ENCODE measurements around the gene LILRB1.
"Not testable (repeated sequence)": the region's sequence is repeated elsewhere in the genome, so short reads cannot be mapped to it uniquely, and the experiment has no call there.

LILRB1 gene

GRCh38 chr19:54630262-54630661, at the start of gene LILRB1:
TSS of gene LILRB1 (plus strand) at chr19:54630484. CDS start at chr19:54631074, 590 bp downstream.
- peaks cover 73% of the 10 kb centered on the region for H3K9me3 ChIP-seq (ENCODE audit: control insufficient read depth, insufficient read depth, low read length)
- not testable (repeated sequence) for H3K27ac ChIP-seq (ENCODE audit: low read depth, low read length); H3K9ac ChIP-seq (ENCODE audit: low read depth, low read length); H3K4me1 ChIP-seq (ENCODE audit: control insufficient read depth, insufficient read depth, low read length); H3K36me3 ChIP-seq (ENCODE audit: control insufficient read depth, insufficient read depth, low read length); H3K27me3 ChIP-seq (ENCODE audit: control insufficient read depth, insufficient read depth, low read length); H3K4me3 ChIP-seq (ENCODE audit: low read depth, low read length)

- H3K9ac ChIP-seq (ENCODE audit: low read depth, low read length), result no peak overlapping the region
- no peaks in the 10 kb centered on the region for H3K36me3 ChIP-seq (ENCODE audit: control insufficient read depth, insufficient read depth, low read length)
- H3K4me1 ChIP-seq (ENCODE audit: control insufficient read depth, insufficient read depth, low read length), result no peaks in the 10 kb centered on the region
- no peaks in the 10 kb centered on the region for H3K27me3 ChIP-seq (ENCODE audit: control insufficient read depth, insufficient read depth, low read length)
- peaks cover 73% of the 10 kb centered on the region for H3K9me3 ChIP-seq (ENCODE audit: control insufficient read depth, insufficient read depth, low read length)
- H3K4me3 ChIP-seq (ENCODE audit: low read depth, low read length), result no peak overlapping the region
- H3K27ac ChIP-seq (ENCODE audit: low read depth, low read length), result no peak overlapping the region
Observed at GRCh38 chr19:54586397-54586796, 43.9 kb upstream of the LILRB1 start.

DNA sequence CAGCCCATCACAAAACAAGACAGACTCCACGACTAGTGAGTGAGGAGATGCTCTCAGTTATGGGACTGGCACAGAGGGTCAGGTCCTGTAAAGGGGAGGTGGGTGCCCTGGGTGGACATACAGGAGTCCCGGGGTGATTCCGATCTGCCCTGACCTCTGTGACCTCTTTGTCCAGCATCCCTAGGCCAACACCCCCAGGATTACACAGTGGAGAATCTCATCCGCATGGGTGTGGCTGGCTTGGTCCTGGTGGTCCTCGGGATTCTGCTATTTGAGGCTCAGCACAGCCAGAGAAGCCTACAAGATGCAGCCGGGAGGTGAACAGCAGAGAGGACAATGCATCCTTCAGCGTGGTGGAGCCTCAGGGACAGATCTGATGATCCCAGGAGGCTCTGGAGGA, 43.3 kb upstream of the LILRB1 start:
- Histone ChIP-seq H3K9ac (ENCODE audit: low read depth, low read length) (no peak overlapping the region), H3K4me1 (ENCODE audit: control insufficient read depth, insufficient read depth, low read length) (no peaks in the 10 kb centered on the region), H3K27ac (ENCODE audit: low read depth, low read length) (no peak overlapping the region), H3K9me3 (ENCODE audit: control insufficient read depth, insufficient read depth, low read length) (peaks cover 75% of the 10 kb centered on the region), H3K27me3 (ENCODE audit: control insufficient read depth, insufficient read depth, low read length) (no peaks in the 10 kb centered on the region), H3K4me3 (ENCODE audit: low read depth, low read length) (0 out of 2 replicates have a peak overlapping the region, but pooled peaks have one; percentile 8), H3K36me3 (ENCODE audit: control insufficient read depth, insufficient read depth, low read length) (no peaks in the 10 kb centered on the region)

DNA sequence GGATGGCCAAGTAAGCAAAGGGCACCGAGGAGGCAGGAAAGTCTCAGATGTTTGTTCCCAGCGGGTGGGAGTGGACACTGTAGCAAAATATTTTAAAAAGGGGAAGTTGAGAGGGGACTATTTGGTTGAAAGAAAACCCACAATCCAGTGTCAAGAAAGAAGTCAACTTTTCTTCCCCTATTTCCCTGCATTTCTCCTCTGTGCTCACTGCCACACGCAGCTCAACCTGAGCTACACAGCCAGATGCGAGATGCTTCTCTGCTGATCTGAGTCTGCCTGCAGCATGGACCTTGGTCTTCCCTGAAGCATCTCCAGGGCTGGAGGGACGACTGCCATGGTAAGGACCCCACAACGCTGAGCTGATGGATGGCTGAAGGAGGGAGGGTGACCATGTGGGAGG, 36.8 kb upstream of the LILRB1 start, which contains the start of gene LILRA1:
Gene LILRA1 (plus strand): TSS at position 188 of the 400 bp plus-strand sequence. CDS start 613 bp downstream, outside the sequence.
- not testable (repeated sequence) for H3K27ac ChIP-seq (ENCODE audit: low read depth, low read length); H3K27me3 ChIP-seq (ENCODE audit: control insufficient read depth, insufficient read depth, low read length); H3K36me3 ChIP-seq (ENCODE audit: control insufficient read depth, insufficient read depth, low read length); H3K4me1 ChIP-seq (ENCODE audit: control insufficient read depth, insufficient read depth, low read length); H3K9ac ChIP-seq (ENCODE audit: low read depth, low read length); H3K4me3 ChIP-seq (ENCODE audit: low read depth, low read length)
- peaks cover 85% of the 10 kb centered on the region for H3K9me3 ChIP-seq (ENCODE audit: control insufficient read depth, insufficient read depth, low read length)

GRCh38 chr19:54593931-54594626, 36.2 kb upstream of the LILRB1 start:
- H3K27me3 ChIP-seq (ENCODE audit: control insufficient read depth, insufficient read depth, low read length); H3K9ac ChIP-seq (ENCODE audit: low read depth, low read length); H3K4me3 ChIP-seq (ENCODE audit: low read depth, low read length); H3K4me1 ChIP-seq (ENCODE audit: control insufficient read depth, insufficient read depth, low read length); H3K27ac ChIP-seq (ENCODE audit: low read depth, low read length); H3K36me3 ChIP-seq (ENCODE audit: control insufficient read depth, insufficient read depth, low read length): not testable (repeated sequence)
- H3K9me3 ChIP-seq (ENCODE audit: control insufficient read depth, insufficient read depth, low read length), result peaks cover 81% of the 10 kb centered on the region

DNA sequence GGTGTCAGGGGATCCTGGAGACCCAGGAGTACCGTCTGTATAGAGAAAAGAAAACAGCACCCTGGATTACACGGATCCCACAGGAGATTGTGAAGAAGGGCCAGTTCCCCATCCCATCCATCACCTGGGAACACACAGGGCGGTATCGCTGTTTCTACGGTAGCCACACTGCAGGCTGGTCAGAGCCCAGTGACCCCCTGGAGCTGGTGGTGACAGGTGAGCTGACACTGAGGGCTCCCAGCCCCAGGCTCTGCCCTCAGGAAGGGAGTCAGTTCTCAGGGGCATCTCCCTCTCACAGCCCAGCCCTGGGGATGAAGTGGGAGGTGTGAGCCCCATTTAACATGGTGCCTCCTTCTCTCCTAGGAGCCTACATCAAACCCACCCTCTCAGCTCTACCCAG, 35.5 kb upstream of the LILRB1 start:
- H3K36me3 ChIP-seq (ENCODE audit: control insufficient read depth, insufficient read depth, low read length), result no peaks in the 10 kb centered on the region
- no peak overlapping the region for H3K4me3 ChIP-seq (ENCODE audit: low read depth, low read length)
- H3K27me3 ChIP-seq (ENCODE audit: control insufficient read depth, insufficient read depth, low read length), result no peaks in the 10 kb centered on the region
- H3K27ac ChIP-seq (ENCODE audit: low read depth, low read length), result no peak overlapping the region
- H3K4me1 ChIP-seq (ENCODE audit: control insufficient read depth, insufficient read depth, low read length), result no peaks in the 10 kb centered on the region
- H3K9me3 ChIP-seq (ENCODE audit: control insufficient read depth, insufficient read depth, low read length), result peaks cover 81% of the 10 kb centered on the region
- H3K9ac ChIP-seq (ENCODE audit: low read depth, low read length), result no peak overlapping the region

GRCh38 chr19:54595680-54596436, 34.4 kb upstream of the LILRB1 start:
- not testable (repeated sequence) for H3K9ac ChIP-seq (ENCODE audit: low read depth, low read length); H3K4me1 ChIP-seq (ENCODE audit: control insufficient read depth, insufficient read depth, low read length); H3K27ac ChIP-seq (ENCODE audit: low read depth, low read length); H3K27me3 ChIP-seq (ENCODE audit: control insufficient read depth, insufficient read depth, low read length); H3K36me3 ChIP-seq (ENCODE audit: control insufficient read depth, insufficient read depth, low read length); H3K4me3 ChIP-seq (ENCODE audit: low read depth, low read length)
- H3K9me3 ChIP-seq (ENCODE audit: control insufficient read depth, insufficient read depth, low read length), result peaks cover 82% of the 10 kb centered on the region

- H3K27ac ChIP-seq (ENCODE audit: low read depth, low read length), result no peak overlapping the region
- no peaks in the 10 kb centered on the region for H3K27me3 ChIP-seq (ENCODE audit: control insufficient read depth, insufficient read depth, low read length)
- no peak overlapping the region for H3K4me3 ChIP-seq (ENCODE audit: low read depth, low read length)
- no peaks in the 10 kb centered on the region for H3K36me3 ChIP-seq (ENCODE audit: control insufficient read depth, insufficient read depth, low read length)
- H3K9me3 ChIP-seq (ENCODE audit: control insufficient read depth, insufficient read depth, low read length), result peaks cover 83% of the 10 kb centered on the region
- H3K9ac ChIP-seq (ENCODE audit: low read depth, low read length), result no peak overlapping the region
- no peaks in the 10 kb centered on the region for H3K4me1 ChIP-seq (ENCODE audit: control insufficient read depth, insufficient read depth, low read length)
Observed at GRCh38 chr19:54600212-54600611, 30.1 kb upstream of the LILRB1 start.

DNA sequence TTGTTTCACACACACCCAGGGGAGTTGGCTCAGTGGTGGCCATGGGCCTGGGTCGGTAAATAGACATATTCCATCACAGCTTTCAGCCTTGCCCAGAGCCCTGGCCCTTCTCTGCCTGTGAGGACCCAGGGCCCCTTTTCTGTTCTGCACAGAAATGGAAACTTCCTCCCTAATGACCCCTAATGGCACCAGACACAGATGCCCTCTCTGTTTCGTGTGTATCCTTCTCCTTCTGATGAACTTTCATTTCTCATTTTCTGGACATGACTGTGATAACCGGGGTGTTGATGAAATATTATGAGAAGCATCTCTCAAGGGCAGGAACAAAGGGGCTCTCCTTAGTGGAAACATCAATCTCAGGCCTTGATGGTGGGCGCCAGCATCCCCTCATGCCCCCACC, 24.1 kb upstream of the LILRB1 start:
- Histone ChIP-seq H3K9me3 (ENCODE audit: control insufficient read depth, insufficient read depth, low read length) (peaks cover 96% of the 10 kb centered on the region), H3K27me3 (ENCODE audit: control insufficient read depth, insufficient read depth, low read length) (no peaks in the 10 kb centered on the region), H3K4me3 (ENCODE audit: low read depth, low read length) (no peak overlapping the region), H3K27ac (ENCODE audit: low read depth, low read length) (no peak overlapping the region), H3K4me1 (ENCODE audit: control insufficient read depth, insufficient read depth, low read length) (no peaks in the 10 kb centered on the region), H3K9ac (ENCODE audit: low read depth, low read length) (no peak overlapping the region), H3K36me3 (ENCODE audit: control insufficient read depth, insufficient read depth, low read length) (no peaks in the 10 kb centered on the region)

- Histone ChIP-seq H3K9me3 (ENCODE audit: control insufficient read depth, insufficient read depth, low read length) (peaks cover 96% of the 10 kb centered on the region), H3K36me3 (ENCODE audit: control insufficient read depth, insufficient read depth, low read length) (no peaks in the 10 kb centered on the region), H3K9ac (ENCODE audit: low read depth, low read length) (no peak overlapping the region), H3K27ac (ENCODE audit: low read depth, low read length) (no peak overlapping the region), H3K4me3 (ENCODE audit: low read depth, low read length) (no peak overlapping the region), H3K27me3 (ENCODE audit: control insufficient read depth, insufficient read depth, low read length) (no peaks in the 10 kb centered on the region), H3K4me1 (ENCODE audit: control insufficient read depth, insufficient read depth, low read length) (no peaks in the 10 kb centered on the region)
Observed at GRCh38 chr19:54606891-54607784, 23.1 kb upstream of the LILRB1 start.
